GM10248 (cell line): ENCODE results near the gene USP17L26.
"Not testable (repeated sequence)": the region's sequence is repeated elsewhere in the genome, so short reads cannot be mapped to it uniquely, and the experiment has no call there.

ENCODE experiments used
- CTCF ChIA-PET: fragments of 300-600 bp; sonication (Branson Sonifier 250); formaldehyde crosslinking; extraction: SDS; loops from one replicate; lab custom pipeline; 2021; ENCODE audit warnings: antibody characterized with exemption; lab: Yijun Ruan, JAX
- POLR2A ChIA-PET: fragments of 350-650 bp; sonication (Branson Sonifier 250); formaldehyde crosslinking; extraction: SDS; loops from one replicate; lab custom pipeline; 2020; ENCODE audit warnings: antibody characterized with exemption; lab: Yijun Ruan, JAX
- DNase-seq: peaks from one replicate; pipeline ENCODE4 v3.0.0; 2012; ENCODE audit errors: extremely low spot score
- CTCF ChIP-seq: IDR thresholded peaks from 2 replicates; pipeline ENCODE4 v1.5.1; 2012; ENCODE audit warnings: mild to moderate bottlenecking, low read depth; ENCODE audit errors: extremely low read depth, missing control alignments, control extremely low read depth

The USP17L26 gene, protein sequence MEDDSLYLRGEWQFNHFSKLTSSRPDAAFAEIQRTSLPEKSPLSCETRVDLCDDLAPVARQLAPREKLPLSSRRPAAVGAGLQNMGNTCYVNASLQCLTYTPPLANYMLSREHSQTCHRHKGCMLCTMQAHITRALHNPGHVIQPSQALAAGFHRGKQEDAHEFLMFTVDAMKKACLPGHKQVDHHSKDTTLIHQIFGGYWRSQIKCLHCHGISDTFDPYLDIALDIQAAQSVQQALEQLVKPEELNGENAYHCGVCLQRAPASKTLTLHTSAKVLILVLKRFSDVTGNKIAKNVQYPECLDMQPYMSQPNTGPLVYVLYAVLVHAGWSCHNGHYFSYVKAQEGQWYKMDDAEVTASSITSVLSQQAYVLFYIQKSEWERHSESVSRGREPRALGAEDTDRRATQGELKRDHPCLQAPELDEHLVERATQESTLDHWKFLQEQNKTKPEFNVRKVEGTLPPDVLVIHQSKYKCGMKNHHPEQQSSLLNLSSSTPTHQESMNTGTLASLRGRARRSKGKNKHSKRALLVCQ

DNA sequence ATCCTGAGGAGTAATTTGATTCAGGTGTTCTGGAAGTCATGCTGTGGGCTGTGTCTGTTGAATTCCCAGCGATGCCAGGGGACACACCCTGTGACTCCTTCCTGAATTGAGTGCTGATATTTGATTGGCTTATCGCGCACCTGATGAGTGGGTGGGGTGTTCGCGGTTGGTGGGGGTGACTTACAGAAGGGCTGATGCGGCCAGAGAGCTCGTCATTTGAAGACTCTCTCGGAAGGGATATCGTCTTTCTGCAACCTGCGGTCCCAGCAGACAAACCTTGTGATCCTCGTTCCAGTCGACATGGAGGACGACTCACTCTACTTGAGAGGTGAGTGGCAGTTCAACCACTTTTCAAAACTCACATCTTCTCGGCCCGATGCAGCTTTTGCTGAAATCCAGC lies at the start of gene USP17L26:
USP17L26 (plus strand) TSS at position 301 of the 400 bp plus-strand sequence; CDS start at position 301, 0 bp downstream.
- CTCF ChIA-PET, DNase-seq, POLR2A ChIA-PET: not testable (repeated sequence)

DNA sequence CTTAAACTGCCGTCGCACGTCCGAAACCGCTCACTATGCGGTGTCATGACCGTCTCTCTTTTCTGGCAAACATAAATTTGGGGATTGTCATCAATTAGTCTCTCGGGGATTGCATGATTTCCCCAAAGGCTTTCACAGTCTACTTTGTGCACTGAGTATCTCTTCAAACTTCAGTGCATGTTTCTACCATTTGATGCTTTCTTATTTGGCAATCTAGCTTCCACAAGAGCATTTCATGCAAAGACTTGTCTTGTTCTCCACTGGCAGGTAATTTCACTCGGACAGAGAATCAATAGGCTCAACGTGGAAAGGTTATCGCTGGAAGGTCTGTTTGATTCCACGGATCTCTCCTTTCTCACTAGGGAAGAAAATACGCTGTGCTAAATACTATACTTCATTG lies 10.3 kb upstream of the USP17L26 start:
- DNase-seq, CTCF ChIA-PET, POLR2A ChIA-PET: not testable (repeated sequence)

DNA sequence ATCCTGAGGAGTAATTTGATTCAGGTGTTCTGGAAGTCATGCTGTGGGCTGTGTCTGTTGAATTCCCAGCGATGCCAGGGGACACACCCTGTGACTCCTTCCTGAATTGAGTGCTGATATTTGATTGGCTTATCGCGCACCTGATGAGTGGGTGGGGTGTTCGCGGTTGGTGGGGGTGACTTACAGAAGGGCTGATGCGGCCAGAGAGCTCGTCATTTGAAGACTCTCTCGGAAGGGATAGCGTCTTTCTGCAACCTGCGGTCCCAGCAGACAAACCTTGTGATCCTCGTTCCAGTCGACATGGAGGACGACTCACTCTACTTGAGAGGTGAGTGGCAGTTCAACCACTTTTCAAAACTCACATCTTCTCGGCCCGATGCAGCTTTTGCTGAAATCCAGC lies 9.6 kb upstream of the USP17L26 start, which contains the start of gene USP17L24:
USP17L24 (plus strand) TSS at position 301 of the 400 bp plus-strand sequence; CDS start at position 301, 0 bp downstream.
- DNase-seq, POLR2A ChIA-PET, CTCF ChIA-PET: not testable (repeated sequence)

GRCh38 chr4:9329611-9330010 lies 4.8 kb upstream of the USP17L26 start, which contains the start of gene USP17L25:
TSS of gene USP17L25 (plus strand) at chr4:9329911. CDS start at chr4:9329911, 0 bp downstream.
- DNase-seq, CTCF ChIA-PET, POLR2A ChIA-PET: not testable (repeated sequence)

DNA sequence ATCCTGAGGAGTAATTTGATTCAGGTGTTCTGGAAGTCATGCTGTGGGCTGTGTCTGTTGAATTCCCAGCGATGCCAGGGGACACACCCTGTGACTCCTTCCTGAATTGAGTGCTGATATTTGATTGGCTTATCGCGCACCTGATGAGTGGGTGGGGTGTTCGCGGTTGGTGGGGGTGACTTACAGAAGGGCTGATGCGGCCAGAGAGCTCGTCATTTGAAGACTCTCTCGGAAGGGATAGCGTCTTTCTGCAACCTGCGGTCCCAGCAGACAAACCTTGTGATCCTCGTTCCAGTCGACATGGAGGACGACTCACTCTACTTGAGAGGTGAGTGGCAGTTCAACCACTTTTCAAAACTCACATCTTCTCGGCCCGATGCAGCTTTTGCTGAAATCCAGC lies 4.6 kb downstream of the USP17L26 start, which contains the start of gene USP17L5:
USP17L5 (plus strand) TSS at position 301 of the 400 bp plus-strand sequence; CDS start at position 301, 0 bp downstream.
- POLR2A ChIA-PET, DNase-seq, CTCF ChIA-PET: not testable (repeated sequence)

GRCh38 chr4:9343848-9344247 lies 9.4 kb downstream of the USP17L26 start, which contains the start of gene USP17L27:
TSS of gene USP17L27 (plus strand) at chr4:9344148. CDS start at chr4:9344148, 0 bp downstream.
- DNase-seq, CTCF ChIA-PET, POLR2A ChIA-PET: not testable (repeated sequence)

DNA sequence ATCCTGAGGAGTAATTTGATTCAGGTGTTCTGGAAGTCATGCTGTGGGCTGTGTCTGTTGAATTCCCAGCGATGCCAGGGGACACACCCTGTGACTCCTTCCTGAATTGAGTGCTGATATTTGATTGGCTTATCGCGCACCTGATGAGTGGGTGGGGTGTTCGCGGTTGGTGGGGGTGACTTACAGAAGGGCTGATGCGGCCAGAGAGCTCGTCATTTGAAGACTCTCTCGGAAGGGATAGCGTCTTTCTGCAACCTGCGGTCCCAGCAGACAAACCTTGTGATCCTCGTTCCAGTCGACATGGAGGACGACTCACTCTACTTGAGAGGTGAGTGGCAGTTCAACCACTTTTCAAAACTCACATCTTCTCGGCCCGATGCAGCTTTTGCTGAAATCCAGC lies 14.1 kb downstream of the USP17L26 start, which contains the start of gene USP17L28:
USP17L28 (plus strand) TSS at position 301 of the 400 bp plus-strand sequence; CDS start at position 301, 0 bp downstream.
- CTCF ChIA-PET, DNase-seq, POLR2A ChIA-PET: not testable (repeated sequence)

- DNase-seq, CTCF ChIA-PET, POLR2A ChIA-PET: not testable (repeated sequence)
Measured at GRCh38 chr4:9350866-9351265, 16.4 kb downstream of the USP17L26 start.

DNA sequence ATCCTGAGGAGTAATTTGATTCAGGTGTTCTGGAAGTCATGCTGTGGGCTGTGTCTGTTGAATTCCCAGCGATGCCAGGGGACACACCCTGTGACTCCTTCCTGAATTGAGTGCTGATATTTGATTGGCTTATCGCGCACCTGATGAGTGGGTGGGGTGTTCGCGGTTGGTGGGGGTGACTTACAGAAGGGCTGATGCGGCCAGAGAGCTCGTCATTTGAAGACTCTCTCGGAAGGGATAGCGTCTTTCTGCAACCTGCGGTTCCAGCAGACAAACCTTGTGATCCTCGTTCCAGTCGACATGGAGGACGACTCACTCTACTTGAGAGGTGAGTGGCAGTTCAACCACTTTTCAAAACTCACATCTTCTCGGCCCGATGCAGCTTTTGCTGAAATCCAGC lies 18.9 kb downstream of the USP17L26 start, which contains the start of gene USP17L29:
USP17L29 (plus strand) TSS at position 301 of the 400 bp plus-strand sequence; CDS start at position 301, 0 bp downstream.
- POLR2A ChIA-PET, CTCF ChIA-PET, DNase-seq: not testable (repeated sequence)

GRCh38 chr4:9362829-9363228 lies 28.4 kb downstream of the USP17L26 start, which contains the start of gene USP17L30:
TSS of gene USP17L30 (plus strand) at chr4:9363129. CDS start at chr4:9363129, 0 bp downstream.
- DNase-seq, POLR2A ChIA-PET, CTCF ChIA-PET: not testable (repeated sequence)

GRCh38 chr4:9379881-9380280 lies 45.4 kb downstream of the USP17L26 start:
- CTCF ChIA-PET, DNase-seq, POLR2A ChIA-PET: not testable (repeated sequence)

GRCh38 chr4:9381012-9381534 lies 46.6 kb downstream of the USP17L26 start:
- TF ChIP-seq CTCF: peak; percentile 18
- CTCF ChIA-PET, POLR2A ChIA-PET, DNase-seq: not testable (repeated sequence)
